Karpas-422 (cell line): ENCODE data around the gene ZNF160. TPM values are rescaled to one million over a fixed set of nuclear protein-coding genes. Genes with fewer than 3 reads are reported as not detected.
"Not testable (repeated sequence)": the region's sequence is repeated elsewhere in the genome, so short reads cannot be mapped to it uniquely, and the experiment has no call there.

ENCODE experiments used
- DNase-seq: peaks from one replicate; pipeline ENCODE4 v3.0.0-alpha.2; 2015
- H2AFZ ChIP-seq: fragments of 200-600 bp; sonication (generic); 2 replicates; pipeline ENCODE4 v1.6.1; 2014; ENCODE audit warnings: antibody characterized with exemption, low read length, mixed read lengths
- H3K27ac ChIP-seq: fragments of 200-600 bp; sonication (generic); 2 replicates; pipeline ENCODE4 v1.5.1; 2014; ENCODE audit warnings: mild to moderate bottlenecking, low read length, moderate library complexity
- H3K27me3 ChIP-seq: fragments of 200-600 bp; sonication (generic); 2 replicates; pipeline ENCODE4 v1.6.1; 2014; ENCODE audit warnings: low read length, mixed read lengths
- H3K36me3 ChIP-seq: fragments of 200-600 bp; sonication (generic); 2 replicates; pipeline ENCODE4 v1.6.1; 2014; ENCODE audit warnings: low read length, mixed read lengths; ENCODE audit not compliant: insufficient read depth
- H3K4me1 ChIP-seq: fragments of 200-600 bp; sonication (generic); 2 replicates; pipeline ENCODE4 v1.6.1; 2014; ENCODE audit warnings: mild to moderate bottlenecking, low read length, mixed read lengths
- H3K4me2 ChIP-seq: fragments of 200-600 bp; sonication (generic); 2 replicates; pipeline ENCODE4 v1.6.1; 2014; ENCODE audit warnings: low read length, low read depth, mild to moderate bottlenecking; ENCODE audit not compliant: poor library complexity, severe bottlenecking
- H3K4me3 ChIP-seq: fragments of 200-600 bp; sonication (generic); 2 replicates; pipeline ENCODE4 v1.5.1; 2014; ENCODE audit warnings: mild to moderate bottlenecking, antibody characterized with exemption, low read length, mixed read lengths
- H3K79me2 ChIP-seq: fragments of 200-600 bp; sonication (generic); 2 replicates; pipeline ENCODE4 v1.6.1; 2014; ENCODE audit warnings: mild to moderate bottlenecking, low read length, mixed read lengths
- H3K9ac ChIP-seq: fragments of 200-600 bp; sonication (generic); 2 replicates; pipeline ENCODE4 v1.6.0; 2014; ENCODE audit warnings: low read length
- H3K9me2 ChIP-seq: fragments of 200-600 bp; sonication (generic), shearing (Covaris generic); replicated peaks from 2 replicates; pipeline ENCODE4 v1.6.0; 2014; ENCODE audit warnings: mild to moderate bottlenecking, low read length, moderate library complexity; ENCODE audit not compliant: insufficient read depth
- H3K9me3 ChIP-seq: fragments of 300-700, 200-600 bp; sonication (generic); 2 replicates; pipeline ENCODE4 v1.6.1; 2014; ENCODE audit warnings: low read length, mixed read lengths
- H4K20me1 ChIP-seq: fragments of 200-600 bp; sonication (generic); 2 replicates; pipeline ENCODE4 v1.6.1; 2014; ENCODE audit warnings: mild to moderate bottlenecking, antibody characterized with exemption, low read length, low read depth; ENCODE audit not compliant: insufficient read depth
- total RNA-seq: library from RNA; depleted of rRNA; stranded (reverse); fragments of >200 nt; shearing (Covaris generic); gene quantifications from 2 replicates; pipeline ENCODE4 v1.2.3, GENCODE V29; 2014; ENCODE audit warnings: low replicate concordance

Gene ZNF160
- total RNA-seq, 1 experiment from 2014 or later, result 122 TPM

DNA sequence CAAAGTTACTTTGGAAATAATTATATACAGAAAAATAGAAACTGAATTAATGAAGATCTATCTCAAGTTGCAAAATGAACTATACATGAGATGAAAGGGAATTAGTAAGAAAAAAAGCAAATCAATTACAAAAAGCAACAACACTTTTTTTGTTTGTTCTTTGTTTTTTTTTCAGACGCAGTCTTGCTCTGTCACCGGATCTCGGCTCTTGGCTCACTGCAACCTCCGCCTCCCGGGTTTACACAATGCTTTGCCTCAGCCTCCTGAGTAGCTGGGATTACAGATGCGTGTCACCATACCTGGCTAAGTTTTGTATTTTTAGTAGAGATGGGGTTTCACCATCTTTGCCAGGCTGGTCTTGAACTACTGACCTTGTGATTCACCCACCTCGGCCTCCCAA lies 27.3 kb upstream of the ZNF160 start:
- H3K79me2 ChIP-seq, result peaks cover 50% of the 10 kb centered on the region
- no peaks in the 10 kb centered on the region for H3K27me3 ChIP-seq
- H3K27ac ChIP-seq, result no peak overlapping the region
- DNase-seq, result no peak
- no peaks in the 10 kb centered on the region for H3K9me3 ChIP-seq
- H3K4me2 ChIP-seq, result no peak overlapping the region
- H3K36me3 ChIP-seq, result no peaks in the 10 kb centered on the region; the same call in 1 of the 2 replicates
- peaks cover 15% of the 10 kb centered on the region for H3K4me1 ChIP-seq
- H2AFZ ChIP-seq, result no peak overlapping the region
- no peak overlapping the region for H3K4me3 ChIP-seq
- no peak overlapping the region for H3K9ac ChIP-seq
- no peaks in the 10 kb centered on the region for H4K20me1 ChIP-seq
- no peaks in the 10 kb centered on the region for H3K9me2 ChIP-seq

DNA sequence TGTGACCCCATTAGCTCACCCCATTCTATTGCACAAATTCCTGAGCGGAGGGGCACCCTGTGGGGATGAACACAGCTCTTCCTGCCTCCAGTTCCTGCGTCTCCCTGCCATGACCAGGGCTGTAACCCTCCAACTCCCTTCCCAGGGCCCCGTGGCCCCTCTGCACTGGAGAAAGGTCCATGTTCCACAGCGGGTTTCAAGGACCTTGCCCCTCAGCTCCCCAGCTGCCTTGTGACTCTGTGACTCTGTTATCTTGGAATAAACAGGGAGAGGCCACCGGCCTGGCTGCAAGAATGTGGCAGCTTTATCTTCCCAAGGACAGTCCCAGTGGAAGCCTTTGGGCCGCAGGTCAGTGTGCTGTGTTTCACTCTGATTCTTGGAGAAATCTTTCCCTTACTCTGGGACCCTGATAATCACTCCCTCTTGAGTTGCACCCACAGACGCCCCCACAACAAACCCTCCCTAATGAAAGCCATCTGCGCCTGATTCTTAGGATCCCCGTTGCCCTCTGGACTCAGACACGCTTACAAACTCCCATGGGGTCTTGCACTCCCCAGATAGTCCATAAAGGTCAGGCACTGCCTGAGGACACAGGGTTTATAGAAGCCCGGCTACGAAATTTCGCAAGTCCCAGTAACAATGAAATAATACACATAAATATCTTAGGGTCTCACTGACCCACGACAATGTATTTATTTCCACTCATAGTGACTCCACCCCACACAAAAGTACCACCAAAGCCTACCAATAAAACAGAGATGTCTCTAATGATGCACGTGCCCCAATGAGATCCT lies 23.7 kb upstream of the ZNF160 start:
- not testable (repeated sequence) for H3K4me2 ChIP-seq, DNase-seq, H3K36me3 ChIP-seq, H3K27ac ChIP-seq, H3K9ac ChIP-seq, H3K9me2 ChIP-seq, H2AFZ ChIP-seq, H3K27me3 ChIP-seq, H3K4me3 ChIP-seq, H3K9me3 ChIP-seq, H4K20me1 ChIP-seq
- Histone ChIP-seq H3K79me2 (peaks cover 49% of the 10 kb centered on the region), H3K4me1 (peaks cover 16% of the 10 kb centered on the region)

DNA sequence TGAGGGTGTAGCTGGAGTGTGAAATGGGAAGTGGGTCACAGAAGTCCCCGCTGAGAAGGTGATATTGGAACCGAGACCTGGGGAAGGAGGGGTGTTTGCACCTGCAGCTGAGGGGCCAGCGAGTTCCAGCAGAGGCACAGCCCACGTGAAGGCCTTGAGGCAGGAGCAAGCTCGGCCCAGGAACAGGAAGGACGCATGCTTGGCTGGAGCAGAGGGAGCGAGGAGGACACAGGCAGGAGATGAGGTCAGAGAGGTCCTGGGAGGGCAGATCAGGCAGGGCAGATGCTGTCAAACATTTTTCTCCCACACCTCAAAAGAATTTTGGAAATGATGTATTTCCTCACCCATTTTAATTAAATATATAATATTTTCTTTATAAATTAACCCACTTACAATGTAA lies 20.2 kb upstream of the ZNF160 start:
- H3K36me3 ChIP-seq, result peaks cover 10% of the 10 kb centered on the region
- H2AFZ ChIP-seq, result no peak overlapping the region
- peaks cover 6% of the 10 kb centered on the region for H3K4me1 ChIP-seq
- peaks cover 24% of the 10 kb centered on the region for H3K79me2 ChIP-seq
- no peaks in the 10 kb centered on the region for H3K27me3 ChIP-seq
- no peak overlapping the region for H3K27ac ChIP-seq
- H3K4me2 ChIP-seq, result no peak overlapping the region
- no peak overlapping the region for H3K9ac ChIP-seq
- DNase-seq, result no peak
- no peaks in the 10 kb centered on the region for H3K9me2 ChIP-seq
- no peaks in the 10 kb centered on the region; the same call in 1 of the 2 replicates for H3K9me3 ChIP-seq
- H4K20me1 ChIP-seq, result no peaks in the 10 kb centered on the region
- no peak overlapping the region for H3K4me3 ChIP-seq

DNA sequence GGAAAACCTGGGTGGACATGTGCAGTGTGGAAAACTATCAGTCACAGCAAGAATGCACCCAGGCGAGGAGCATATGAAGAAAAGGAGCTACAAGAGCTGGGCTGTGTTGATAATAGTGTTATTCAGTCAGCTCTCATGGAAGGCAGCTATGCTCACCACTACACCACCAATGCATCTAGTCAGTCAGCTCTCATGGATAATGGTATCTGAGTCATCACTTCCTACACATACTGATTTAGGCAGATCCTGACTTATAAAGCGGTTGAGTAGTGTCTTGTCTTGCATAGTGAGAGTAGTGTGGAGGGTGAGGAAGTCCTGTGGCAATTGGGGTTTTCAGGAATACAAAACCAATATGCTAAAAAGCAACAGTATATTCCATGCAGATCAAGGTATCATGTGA lies 9.1 kb upstream of the ZNF160 start:
- no peak for DNase-seq
- H3K9ac ChIP-seq, result no peak overlapping the region
- peaks cover 70% of the 10 kb centered on the region for H3K36me3 ChIP-seq
- H3K27ac ChIP-seq, result no peak overlapping the region
- H3K9me3 ChIP-seq, result 0 out of 2 replicates have a peak, but pooled peaks cover 3% of the 10 kb centered on the region
- no peaks in the 10 kb centered on the region for H3K4me1 ChIP-seq
- H3K79me2 ChIP-seq, result peaks cover 5% of the 10 kb centered on the region; the same call in 1 of the 2 replicates
- no peak overlapping the region for H3K4me3 ChIP-seq
- H3K4me2 ChIP-seq, result no peak overlapping the region
- H4K20me1 ChIP-seq, result no peaks in the 10 kb centered on the region
- H3K9me2 ChIP-seq, result no peaks in the 10 kb centered on the region
- H3K27me3 ChIP-seq, result no peaks in the 10 kb centered on the region
- H2AFZ ChIP-seq, result no peak overlapping the region

DNA sequence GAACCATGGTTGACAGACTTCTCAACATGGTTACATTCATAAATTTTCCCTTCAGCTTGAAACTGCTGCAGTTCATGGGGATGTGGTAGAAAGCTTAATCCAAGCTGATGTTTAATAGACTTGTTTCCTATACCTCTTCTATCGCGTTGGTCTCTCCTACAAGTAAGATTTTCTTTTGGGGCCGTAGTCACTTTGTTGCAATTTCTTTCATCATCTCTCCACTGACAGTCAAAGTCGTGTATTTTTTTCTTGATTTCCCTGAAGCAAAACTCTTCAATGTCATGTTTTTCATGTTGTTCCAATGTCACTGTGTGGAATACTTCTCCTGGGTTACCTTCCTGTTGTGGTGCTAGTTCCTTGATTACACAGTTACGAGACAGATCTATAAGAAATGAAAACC lies 6.3 kb upstream of the ZNF160 start:
- H3K27ac ChIP-seq, result no peak overlapping the region
- no peak overlapping the region for H3K9ac ChIP-seq

DNA sequence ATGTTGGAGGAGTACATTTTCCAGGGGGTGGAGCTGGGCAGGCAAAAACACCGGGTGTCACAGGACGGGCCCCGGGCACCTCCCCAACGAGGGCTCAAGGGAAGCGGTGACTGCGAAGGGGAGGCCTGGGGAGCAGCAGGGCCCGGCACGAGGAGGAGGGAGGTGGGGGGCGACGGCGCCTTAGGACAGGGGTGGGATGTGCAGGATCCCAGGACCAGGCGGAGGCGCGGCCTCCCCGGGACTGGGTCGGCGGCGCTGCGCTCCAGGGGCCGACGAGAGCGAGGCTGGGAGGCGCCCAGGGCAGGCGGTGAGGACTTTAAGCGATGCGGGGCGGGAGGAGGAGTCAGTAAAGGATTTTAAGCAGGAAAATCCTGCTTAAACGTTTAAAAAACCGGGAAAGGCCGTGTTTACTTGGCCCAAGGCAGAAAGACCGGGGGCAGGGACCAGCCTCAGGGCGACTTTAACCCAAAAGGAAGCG lies 427 bp downstream of the ZNF160 start:
- Histone ChIP-seq H3K4me1 (peaks cover 20% of the 10 kb centered on the region), H2AFZ (0 out of 2 replicates have a peak overlapping the region, but pooled peaks have one; percentile 65), H3K9me3 (no peaks in the 10 kb centered on the region), H3K9me2 (no peaks in the 10 kb centered on the region), H3K36me3 (peaks cover 24% of the 10 kb centered on the region), H3K79me2 (peaks cover 54% of the 10 kb centered on the region), H3K4me2 (peak overlapping the region; percentile 91), H3K4me3 (peak overlapping the region; percentile 98), H4K20me1 (peaks cover 26% of the 10 kb centered on the region), H3K9ac (peak overlapping the region; percentile 99), H3K27me3 (no peaks in the 10 kb centered on the region), H3K27ac (peak overlapping the region; percentile 65)
- peak; percentile 92 for DNase-seq

More for the DNA sequence above, 6.3 kb upstream of the ZNF160 start:
- H3K27me3 ChIP-seq, result no peaks in the 10 kb centered on the region
- no peaks in the 10 kb centered on the region for H3K4me1 ChIP-seq
- 0 out of 2 replicates have a peak, but pooled peaks cover 3% of the 10 kb centered on the region for H3K9me3 ChIP-seq
- no peaks in the 10 kb centered on the region for H4K20me1 ChIP-seq
- H3K9me2 ChIP-seq, result no peaks in the 10 kb centered on the region
- H3K4me3 ChIP-seq, result no peak overlapping the region
- no peaks in the 10 kb centered on the region for H3K79me2 ChIP-seq
- H2AFZ ChIP-seq, result no peak overlapping the region
- H3K36me3 ChIP-seq, result peaks cover 51% of the 10 kb centered on the region
- no peak overlapping the region for H3K4me2 ChIP-seq
- no peak for DNase-seq

DNA sequence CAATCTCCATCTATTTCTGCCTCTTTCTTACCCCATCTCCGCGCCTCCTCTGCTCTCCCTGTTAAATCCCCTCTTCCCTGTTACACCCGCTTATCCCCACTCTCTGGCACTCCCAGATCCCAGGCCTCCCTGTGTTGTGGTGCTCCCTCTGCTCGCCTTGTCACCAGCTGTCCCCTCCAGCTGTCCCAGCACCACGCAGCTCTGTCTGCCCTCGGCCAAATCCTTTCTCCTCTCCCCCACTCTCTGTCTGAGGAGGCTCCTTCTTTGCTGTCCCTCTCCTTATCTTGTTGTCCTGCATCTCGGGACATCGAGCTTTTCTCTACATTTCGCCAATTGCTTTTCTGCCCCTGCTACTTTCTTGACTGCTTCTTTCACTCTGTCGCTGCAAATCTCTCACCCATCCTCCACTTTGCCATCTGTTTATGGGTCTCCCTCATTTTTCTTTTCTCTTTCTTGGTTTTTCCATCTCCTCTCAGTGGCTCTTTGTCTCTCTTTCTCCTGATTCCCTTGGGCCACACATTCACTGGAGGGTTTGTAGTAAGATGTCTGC lies 941 bp downstream of the ZNF160 start:
- Histone ChIP-seq H3K9me2 (no peaks in the 10 kb centered on the region), H3K4me3 (peak overlapping the region; percentile 98), H3K79me2 (peaks cover 59% of the 10 kb centered on the region), H3K4me2 (peak overlapping the region; percentile 91), H3K9me3 (no peaks in the 10 kb centered on the region), H2AFZ (no peak overlapping the region), H3K9ac (peak overlapping the region; percentile 99), H3K36me3 (peaks cover 28% of the 10 kb centered on the region), H3K27ac (peak overlapping the region; percentile 65; the same call in 1 of the 2 replicates), H4K20me1 (peaks cover 28% of the 10 kb centered on the region), H3K4me1 (peaks cover 20% of the 10 kb centered on the region), H3K27me3 (no peaks in the 10 kb centered on the region)
- no peak for DNase-seq

DNA sequence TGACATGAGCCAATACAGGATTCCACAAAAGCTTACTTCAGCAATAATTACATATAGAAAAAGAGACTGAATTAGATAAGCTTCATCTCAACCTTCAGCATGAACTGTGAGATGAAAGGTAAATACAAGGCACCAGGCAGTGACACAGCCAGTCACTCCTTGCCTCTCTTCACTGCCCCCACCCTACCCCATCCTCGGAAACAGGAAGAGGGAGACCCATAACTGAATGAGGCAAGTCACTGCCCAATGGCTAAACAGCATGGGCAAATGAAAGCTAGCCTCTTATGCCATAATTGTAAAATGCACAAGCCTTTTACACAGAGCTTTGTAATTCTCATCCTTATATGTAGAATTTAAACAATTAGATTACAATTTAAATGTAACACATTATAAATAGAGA lies 1.7 kb downstream of the ZNF160 start:
- H3K79me2 ChIP-seq, result peaks cover 61% of the 10 kb centered on the region
- peaks cover 20% of the 10 kb centered on the region for H3K4me1 ChIP-seq

More for the DNA sequence above, 1.7 kb downstream of the ZNF160 start:
- peak overlapping the region; percentile 91 for H3K4me2 ChIP-seq
- peak; percentile 52 for DNase-seq
- H3K9ac ChIP-seq, result no peak overlapping the region; the same call in 1 of the 2 replicates
- H3K4me3 ChIP-seq, result peak overlapping the region; percentile 98
- no peak overlapping the region for H2AFZ ChIP-seq
- no peak overlapping the region for H3K27ac ChIP-seq
- peaks cover 28% of the 10 kb centered on the region for H3K36me3 ChIP-seq
- H4K20me1 ChIP-seq, result peaks cover 28% of the 10 kb centered on the region
- H3K27me3 ChIP-seq, result no peaks in the 10 kb centered on the region
- H3K9me3 ChIP-seq, result no peaks in the 10 kb centered on the region
- no peaks in the 10 kb centered on the region for H3K9me2 ChIP-seq
